ENCODE measurements around the gene GEMIN2. TPM values are rescaled to one million over a fixed set of nuclear protein-coding genes. Genes with fewer than 3 reads are reported as not detected.
A peak's percentile ranks its signal among the peaks of the same experiment; 100 is the strongest.
"Not testable (repeated sequence)": the region's sequence is repeated elsewhere in the genome, so short reads cannot be mapped to it uniquely, and the experiment has no call there.

GEMIN2 gene
- 10 to 100 TPM; 13.7 to 20.1 (median 17.7) TPM for total RNA-seq

DNA sequence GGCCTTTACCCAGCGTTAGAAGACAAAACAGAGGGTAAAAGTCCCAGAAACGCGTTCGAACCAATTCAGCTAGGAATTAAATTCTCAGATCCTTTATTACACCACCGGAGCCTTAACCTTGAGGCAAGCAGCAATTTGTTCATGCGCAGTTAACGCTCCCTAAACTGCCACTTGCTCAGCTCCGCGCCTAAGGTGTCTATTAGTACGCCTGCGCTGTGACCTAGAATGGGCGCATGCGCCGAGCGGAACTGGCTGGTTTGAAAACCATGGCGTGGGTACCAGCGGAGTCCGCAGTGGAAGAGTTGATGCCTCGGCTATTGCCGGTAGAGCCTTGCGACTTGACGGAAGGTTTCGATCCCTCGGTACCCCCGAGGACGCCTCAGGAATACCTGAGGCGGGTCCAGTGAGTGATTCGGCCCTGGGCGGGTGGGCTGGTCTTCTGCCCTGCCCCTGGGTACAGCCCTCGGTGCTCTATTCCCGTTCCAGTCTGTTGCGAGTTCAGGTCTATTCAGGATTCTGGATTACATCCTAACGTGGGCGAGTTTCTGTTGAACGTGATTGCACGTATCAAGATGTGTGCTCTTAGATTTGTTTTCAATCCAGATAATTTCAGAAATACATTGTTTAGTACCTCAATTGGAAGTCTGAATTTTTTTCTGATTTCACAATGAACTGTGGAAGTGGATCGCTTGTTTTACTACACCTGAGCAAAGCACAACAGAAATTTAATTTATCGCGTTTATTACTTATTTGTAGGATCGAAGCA, at the start of gene GEMIN2:
TSS of gene GEMIN2 (plus strand) at position 251 of the 766 bp plus-strand sequence. CDS start at position 267, 16 bp downstream.
- Histone ChIP-seq H3K4me1 (peaks cover 12 to 25% (median 16%) of the 10 kb centered on the region in 4 donors), H3K36me3 (peaks cover 0 to 26% (median 11%) of the 10 kb centered on the region in 4 donors), H3K27me3 (no peaks in the 10 kb centered on the region), H3K9me3 (no peaks in the 10 kb centered on the region), H3K27ac (replicated peaks in 1 of 4) (peak within 1 kb of the TSS; percentile 75 to 87 (median 82)), H3K4me3 (peak within 1 kb of the TSS; percentile 70 to 81 (median 78))
- 3% methylated on average over 23 of the region's 40 CpGs for WGBS
- intact Hi-C loops (cut with DNase I): no loop called here
- peak; percentile 81 to 98 for TF ChIP-seq POLR2AphosphoS5 (IDR thresholded peaks at IDR 0.05)
- TF ChIP-seq POLR2A (IDR thresholded peaks at IDR 0.05; ENCODE audit: low read depth): no peak
- TF ChIP-seq, protein P1, sequence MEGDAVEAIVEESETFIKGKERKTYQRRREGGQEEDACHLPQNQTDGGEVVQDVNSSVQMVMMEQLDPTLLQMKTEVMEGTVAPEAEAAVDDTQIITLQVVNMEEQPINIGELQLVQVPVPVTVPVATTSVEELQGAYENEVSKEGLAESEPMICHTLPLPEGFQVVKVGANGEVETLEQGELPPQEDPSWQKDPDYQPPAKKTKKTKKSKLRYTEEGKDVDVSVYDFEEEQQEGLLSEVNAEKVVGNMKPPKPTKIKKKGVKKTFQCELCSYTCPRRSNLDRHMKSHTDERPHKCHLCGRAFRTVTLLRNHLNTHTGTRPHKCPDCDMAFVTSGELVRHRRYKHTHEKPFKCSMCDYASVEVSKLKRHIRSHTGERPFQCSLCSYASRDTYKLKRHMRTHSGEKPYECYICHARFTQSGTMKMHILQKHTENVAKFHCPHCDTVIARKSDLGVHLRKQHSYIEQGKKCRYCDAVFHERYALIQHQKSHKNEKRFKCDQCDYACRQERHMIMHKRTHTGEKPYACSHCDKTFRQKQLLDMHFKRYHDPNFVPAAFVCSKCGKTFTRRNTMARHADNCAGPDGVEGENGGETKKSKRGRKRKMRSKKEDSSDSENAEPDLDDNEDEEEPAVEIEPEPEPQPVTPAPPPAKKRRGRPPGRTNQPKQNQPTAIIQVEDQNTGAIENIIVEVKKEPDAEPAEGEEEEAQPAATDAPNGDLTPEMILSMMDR (IDR thresholded peaks at IDR 0.05): peak in 1 of 3 experiments; percentile 19
- peak; percentile 7 for TF ChIP-seq EP300 (IDR thresholded peaks at IDR 0.05)
- peak; percentile 97 for DNase-seq (ENCODE audit: extremely low spot score)

DNA sequence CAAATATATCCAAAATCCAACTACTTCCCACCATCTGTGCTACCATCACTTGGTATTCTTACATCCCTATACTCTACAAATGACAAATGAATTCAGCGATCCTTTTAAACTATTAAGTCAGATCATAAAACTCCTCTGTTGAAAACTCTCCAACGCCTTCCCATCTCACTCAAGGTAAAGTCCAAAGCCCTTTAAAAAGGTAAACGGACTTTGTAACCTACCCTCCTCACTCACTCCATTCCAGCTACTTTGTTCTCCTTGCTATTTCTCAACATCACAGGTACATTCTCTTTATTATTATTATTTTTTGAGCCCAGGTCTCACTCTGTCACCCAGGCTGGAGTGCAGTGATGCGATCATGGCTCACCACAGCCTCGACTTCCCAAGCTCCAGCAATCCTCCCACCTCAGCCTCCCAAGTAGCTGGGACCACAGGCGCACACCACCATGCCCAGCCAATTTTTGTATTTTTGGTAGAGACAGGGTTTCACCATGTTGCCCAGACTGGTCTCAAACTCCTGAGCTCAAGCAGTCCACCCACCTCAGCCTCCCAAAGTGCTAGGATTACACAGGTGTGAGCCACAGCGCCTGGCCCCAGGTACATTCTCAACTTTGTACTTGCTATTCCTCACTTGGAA, 44.8 kb upstream of the GEMIN2 start:
- H3K27me3 ChIP-seq; H3K9me3 ChIP-seq; H3K4me1 ChIP-seq; H3K4me3 ChIP-seq; intact Hi-C loops (cut with DNase I); DNase-seq (ENCODE audit: extremely low spot score); H3K27ac ChIP-seq (replicated peaks in 1 of 4): not testable (repeated sequence)
- 98% methylated on average over 7 of the region's 7 CpGs for WGBS
- peaks cover 39 to 83% (median 62%) of the 10 kb centered on the region in 4 donors for H3K36me3 ChIP-seq

DNA sequence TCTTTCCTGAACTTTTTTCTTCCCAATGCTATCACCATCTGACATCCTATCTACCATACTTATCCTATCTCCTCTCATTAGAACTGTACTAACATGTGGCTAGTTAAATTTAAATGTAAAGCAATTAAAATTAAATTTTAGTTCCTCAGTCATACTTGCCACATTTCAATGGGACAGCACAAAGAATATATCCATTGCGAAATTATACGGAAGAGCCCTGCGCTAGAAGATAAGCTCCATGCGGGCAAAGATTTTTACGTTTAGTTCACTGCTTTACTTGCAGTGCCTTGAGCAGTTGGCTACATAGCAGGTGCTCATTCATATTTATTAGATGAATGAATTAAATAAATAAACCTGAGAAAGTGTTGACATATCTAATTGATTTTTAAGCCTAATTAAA, 44.2 kb upstream of the GEMIN2 start:
- peaks cover 36 to 83% (median 62%) of the 10 kb centered on the region in 4 donors for H3K36me3 ChIP-seq

DNA sequence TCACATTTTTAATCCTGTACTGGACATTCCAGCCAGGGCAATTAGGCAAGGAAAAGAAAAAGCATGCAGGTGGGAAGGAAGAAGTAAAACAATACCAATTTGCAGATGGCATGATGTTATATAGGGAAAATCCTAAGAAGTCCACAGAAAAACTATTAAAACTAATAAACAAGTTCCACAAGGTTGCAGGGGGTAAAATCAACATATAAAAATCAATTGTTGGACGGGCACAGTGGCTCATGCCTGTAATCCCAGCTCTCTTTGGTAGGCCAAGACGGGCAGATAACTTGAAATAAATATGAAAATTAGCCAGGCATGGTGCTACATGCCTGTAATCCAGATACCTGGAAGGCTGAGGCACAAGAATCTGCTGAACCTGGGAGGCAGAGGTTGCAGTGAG, 43.0 kb upstream of the GEMIN2 start:
- H3K36me3 ChIP-seq: peaks cover 34 to 84% (median 68%) of the 10 kb centered on the region in 4 donors
- 88% methylated on average over 2 of the region's 2 CpGs for WGBS

More for the DNA sequence above, 44.2 kb upstream of the GEMIN2 start:
- no peak for DNase-seq (ENCODE audit: extremely low spot score)
- TF ChIP-seq EP300 (IDR thresholded peaks at IDR 0.05): no peak
- no peak for TF ChIP-seq POLR2AphosphoS5 (IDR thresholded peaks at IDR 0.05)
- TF ChIP-seq POLR2A (IDR thresholded peaks at IDR 0.05; ENCODE audit: low read depth): no peak
- TF ChIP-seq, protein P1 (IDR thresholded peaks at IDR 0.05): no peak
- WGBS: 97% methylated on average over 5 of the region's 5 CpGs
- Histone ChIP-seq H3K9me3 (no peaks in the 10 kb centered on the region), H3K27ac (replicated peaks in 1 of 4) (no peak overlapping the region), H3K4me3 (no peak overlapping the region), H3K27me3 (no peaks in the 10 kb centered on the region), H3K4me1 (no peaks in the 10 kb centered on the region)
- intact Hi-C loops (cut with DNase I): no loop called here

DNA sequence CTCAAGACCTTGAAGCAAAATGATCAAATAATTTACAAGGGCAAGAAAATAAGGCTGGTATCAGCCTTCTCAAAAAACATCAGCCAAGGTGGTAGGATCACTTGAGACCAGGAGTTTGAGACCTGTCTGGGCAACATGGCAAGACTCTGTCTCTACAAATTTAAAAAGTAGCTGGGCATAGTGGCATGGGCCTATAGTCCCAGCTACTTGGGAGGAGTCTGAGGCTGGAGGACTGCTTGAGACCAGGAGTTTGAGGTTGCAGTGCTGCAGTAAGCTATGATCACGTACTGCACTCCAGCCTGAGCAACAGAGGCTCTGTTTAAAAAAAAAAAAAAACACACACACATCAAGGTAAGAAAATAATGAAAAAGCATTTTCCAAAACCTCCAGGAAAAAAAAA, 33.2 kb upstream of the GEMIN2 start:
- no peak for TF ChIP-seq POLR2AphosphoS5 (IDR thresholded peaks at IDR 0.05)
- no peak for TF ChIP-seq EP300 (IDR thresholded peaks at IDR 0.05)
- H3K27ac ChIP-seq (replicated peaks in 1 of 4): no peak overlapping the region
- no peak overlapping the region for H3K4me3 ChIP-seq
- DNase-seq (ENCODE audit: extremely low spot score): no peak
- H3K9me3 ChIP-seq: no peaks in the 10 kb centered on the region
- WGBS: 95% methylated on average over 1 of the region's 1 CpG
- no peaks in the 10 kb centered on the region for H3K4me1 ChIP-seq
- intact Hi-C loops (cut with DNase I): no loop called here
- peaks cover 36 to 99% (median 75%) of the 10 kb centered on the region in 4 donors for H3K36me3 ChIP-seq
- no peaks in the 10 kb centered on the region for H3K27me3 ChIP-seq

More for the DNA sequence above, 43.0 kb upstream of the GEMIN2 start:
- no peak overlapping the region for H3K4me3 ChIP-seq
- intact Hi-C loops (cut with DNase I): no loop called here
- no peak for DNase-seq (ENCODE audit: extremely low spot score)
- no peaks in the 10 kb centered on the region for H3K9me3 ChIP-seq
- TF ChIP-seq, protein P1 (IDR thresholded peaks at IDR 0.05): no peak
- no peak for TF ChIP-seq POLR2A (IDR thresholded peaks at IDR 0.05; ENCODE audit: low read depth)
- TF ChIP-seq POLR2AphosphoS5 (IDR thresholded peaks at IDR 0.05): no peak
- no peak for TF ChIP-seq EP300 (IDR thresholded peaks at IDR 0.05)
- no peaks in the 10 kb centered on the region for H3K4me1 ChIP-seq
- no peaks in the 10 kb centered on the region for H3K27me3 ChIP-seq
- no peak overlapping the region for H3K27ac ChIP-seq (replicated peaks in 1 of 4)

Measured in esophagus muscularis mucosa (tissue), 4 donors.